Fibroblast of skin of left quadriceps (primary cell): ENCODE results near the gene SLC25A21.

Experiments
- DNase-seq, 2 experiments: peaks; one replicate each; pipeline ENCODE4 v3.0.0-alpha.2; 2013; ENCODE audit warnings: low read depth in 2 of 2

The SLC25A21 gene

DNA sequence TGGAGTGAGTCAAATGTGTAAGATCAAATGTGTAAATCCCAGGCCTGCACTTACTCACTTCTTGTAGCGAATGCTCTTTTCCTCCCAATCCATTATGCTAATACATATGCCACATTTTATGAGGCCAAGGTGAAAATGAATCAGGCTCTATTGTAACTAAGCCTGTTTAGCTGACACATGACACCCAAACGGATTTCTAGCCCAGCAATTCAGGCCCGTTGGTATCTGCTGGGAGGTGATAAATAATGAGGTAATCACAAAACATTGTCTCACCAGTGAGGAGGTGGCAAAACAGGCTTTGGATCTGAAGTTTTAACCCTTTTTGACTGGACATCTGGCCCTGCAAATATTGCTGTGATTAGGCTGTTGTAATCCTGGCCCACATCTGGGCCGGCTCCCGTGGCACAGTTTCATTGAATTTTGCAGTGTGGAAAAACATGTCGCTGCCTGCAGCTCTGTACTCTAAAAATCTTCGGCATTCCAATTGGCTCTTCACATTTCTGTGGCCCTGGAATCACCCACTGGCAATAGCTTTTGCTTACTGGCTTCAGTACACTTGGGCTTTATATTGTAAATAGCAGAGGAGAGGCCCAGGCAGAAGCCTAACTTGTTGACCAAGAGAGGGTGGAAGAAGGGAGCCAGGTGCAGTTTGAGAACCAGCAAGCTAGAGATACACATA, 404.7 kb downstream of the SLC25A21 start:
- DNase-seq = no peak

DNA sequence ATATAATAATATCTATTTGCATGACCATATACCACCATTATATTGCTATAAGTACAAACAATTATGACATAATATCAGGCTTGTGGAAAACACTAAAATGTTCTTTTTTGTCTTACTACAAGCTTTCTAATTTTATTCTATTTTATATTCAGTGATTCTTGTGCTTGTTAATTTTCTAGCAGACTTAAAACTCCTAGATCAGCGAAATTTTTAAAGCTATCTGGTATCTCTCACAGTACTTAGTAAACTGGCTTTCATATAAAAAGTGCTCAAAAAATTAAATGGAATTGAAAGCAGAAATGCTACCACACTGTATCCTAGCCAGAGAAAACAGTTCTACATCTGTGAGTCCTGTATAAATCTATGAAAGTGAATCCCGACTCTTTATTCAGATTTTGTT, 405.4 kb downstream of the SLC25A21 start:
- DNase-seq = no peak

GRCh38 chr14:36757734-36758601, 414.4 kb downstream of the SLC25A21 start:
- DNase-seq = no peak

DNA sequence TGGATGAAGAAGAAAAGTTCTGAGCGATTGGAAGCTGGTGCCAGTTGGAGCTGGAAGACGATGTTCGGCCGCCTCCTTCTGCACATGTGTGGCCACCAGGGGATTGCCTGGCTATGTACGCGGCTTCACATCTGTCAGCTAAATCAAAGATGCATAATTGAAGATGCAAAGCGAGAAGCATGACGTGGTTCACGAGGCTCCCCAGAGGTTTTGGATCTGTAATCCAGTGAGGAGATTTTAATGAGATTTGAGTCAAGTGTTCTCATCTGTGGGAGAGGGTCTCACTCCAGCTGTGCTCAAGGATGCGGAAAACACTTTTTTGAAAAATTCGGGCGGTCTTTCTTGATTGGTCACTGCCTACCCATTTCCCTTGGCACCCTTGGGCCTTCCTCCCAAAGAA, 416.2 kb downstream of the SLC25A21 start:
- DNase-seq = no peak

- DNase-seq = no peak
Observed at GRCh38 chr14:36755756-36756155, 416.6 kb downstream of the SLC25A21 start.

GRCh38 chr14:36751920-36752319, 420.5 kb downstream of the SLC25A21 start:
- DNase-seq = no peak

DNA sequence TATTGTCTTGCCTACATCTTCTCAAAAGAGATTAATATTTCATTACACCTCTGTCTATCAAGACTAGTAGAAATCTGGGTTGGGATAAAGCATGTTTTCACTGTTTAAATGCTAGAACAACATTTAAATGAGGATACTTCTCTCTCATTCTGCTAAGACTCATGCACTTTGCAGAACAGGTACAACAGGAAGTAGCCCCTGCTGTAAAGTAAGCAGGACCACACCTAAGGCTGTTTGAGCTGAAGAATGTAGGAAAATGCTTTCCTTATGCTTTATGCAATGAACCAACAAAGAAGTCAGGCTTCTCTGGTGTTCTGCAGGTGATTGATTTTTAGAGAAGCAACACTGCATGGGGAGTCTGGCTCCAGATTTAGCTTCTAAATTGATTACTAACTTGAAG, 421.3 kb downstream of the SLC25A21 start:
- DNase-seq = no peak

DNA sequence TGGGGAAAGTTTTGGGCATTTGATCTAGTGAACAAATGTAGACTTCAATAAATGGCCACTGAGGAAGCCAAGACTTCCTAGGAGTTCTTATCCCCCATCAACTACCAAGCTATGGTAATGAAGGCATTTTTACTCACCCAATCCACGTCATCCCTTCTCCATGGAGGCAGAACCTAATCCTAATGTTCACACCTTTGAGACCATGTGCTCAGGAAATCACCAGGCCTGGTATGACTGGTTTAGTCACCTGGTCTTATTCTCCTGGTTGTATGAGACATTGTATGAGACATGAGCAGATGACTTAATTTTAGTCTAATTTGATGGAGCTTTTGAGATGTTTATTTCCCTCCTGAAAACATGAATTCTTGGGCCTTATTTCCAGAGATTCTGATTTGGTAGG, 422.2 kb downstream of the SLC25A21 start:
- DNase-seq = no peak

DNA sequence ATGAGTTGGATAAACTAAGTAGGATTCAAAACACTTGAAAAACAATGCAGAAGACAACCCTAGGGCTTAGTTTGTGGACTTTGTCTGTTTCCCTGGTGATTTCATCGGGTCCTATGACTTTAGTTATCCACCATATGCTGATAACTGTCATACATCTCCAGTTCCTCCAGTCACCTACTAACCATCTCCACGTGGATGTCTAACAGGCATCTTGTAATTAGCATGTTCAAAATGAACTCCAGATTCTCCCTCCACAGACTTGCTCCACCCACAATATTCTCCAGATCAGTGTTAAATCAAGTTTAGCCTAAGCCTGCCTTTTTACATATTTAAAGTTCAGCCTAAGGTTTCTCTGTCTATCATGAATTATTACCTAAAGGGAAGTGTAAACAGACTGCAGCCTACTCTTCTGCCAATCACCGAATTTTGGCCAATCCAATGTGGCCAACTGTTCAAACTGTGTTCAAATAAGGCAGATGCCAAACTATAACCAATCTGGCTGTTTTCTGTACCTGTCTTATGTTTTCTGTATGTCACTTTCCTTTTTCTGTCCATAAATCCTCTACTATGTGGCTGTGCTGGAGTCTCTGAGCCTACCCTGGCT, 423.7 kb downstream of the SLC25A21 start:
- DNase-seq = no peak

DNA sequence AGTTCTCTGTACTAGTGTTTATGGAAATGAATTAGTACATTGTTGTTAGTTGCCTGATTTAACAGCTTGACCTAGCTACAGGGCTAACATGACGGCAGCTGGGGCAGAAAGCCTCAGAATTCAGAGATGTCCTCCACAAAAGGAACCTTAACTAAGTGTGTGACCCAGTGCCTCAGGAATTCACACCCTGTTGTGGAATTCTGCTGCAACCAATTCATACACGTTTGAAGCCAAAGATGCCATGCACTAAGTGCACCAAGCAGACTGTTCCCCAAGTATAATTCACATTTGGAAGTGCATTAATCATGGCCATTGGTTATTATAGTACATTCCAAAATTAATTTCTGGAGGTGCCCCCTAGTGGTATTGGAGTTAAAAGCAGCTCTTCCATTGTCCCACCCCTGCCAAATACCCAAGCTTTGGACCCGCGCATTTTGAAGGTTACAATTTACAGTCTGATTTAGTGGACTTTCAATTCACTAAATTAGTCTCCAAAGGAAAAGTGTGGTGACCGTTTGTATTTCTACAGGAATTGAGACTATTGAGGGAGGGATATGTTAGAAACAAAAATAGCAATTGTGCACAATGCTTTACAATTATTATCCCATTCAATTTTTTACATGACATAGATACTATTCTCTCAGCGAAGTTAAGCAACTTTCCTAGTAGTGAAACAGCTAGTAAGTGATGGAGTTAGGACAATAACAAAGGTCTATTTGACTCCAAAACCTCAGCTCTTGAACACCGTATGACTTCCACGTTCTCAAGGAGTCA, 424.8 kb downstream of the SLC25A21 start:
- DNase-seq = no peak

- DNase-seq = no peak
Observed at GRCh38 chr14:36746872-36747271, 425.5 kb downstream of the SLC25A21 start.

GRCh38 chr14:36741858-36742257, 430.5 kb downstream of the SLC25A21 start:
- DNase-seq = no peak

GRCh38 chr14:36738269-36738668, 434.1 kb downstream of the SLC25A21 start:
- DNase-seq = no peak

DNA sequence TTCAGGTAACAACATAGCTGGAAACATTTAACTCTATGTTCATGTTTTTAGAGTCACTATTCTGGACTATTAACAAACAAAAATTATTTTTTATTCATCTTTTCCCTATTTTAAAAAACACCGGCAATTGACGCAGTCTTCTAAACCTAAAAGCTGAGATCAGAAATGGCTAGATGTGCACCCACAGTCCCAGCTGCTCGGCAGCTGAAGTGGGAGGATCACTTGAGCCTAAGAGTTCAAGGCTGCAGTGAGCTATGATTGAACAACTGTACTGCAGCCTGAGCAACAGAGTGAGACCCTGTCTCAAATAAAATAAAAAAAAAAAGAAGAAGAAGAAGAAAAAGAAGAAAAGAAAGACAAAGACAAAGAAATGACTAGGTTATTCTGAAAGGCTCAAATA, 446.3 kb downstream of the SLC25A21 start:
- DNase-seq = no peak

- no peak for DNase-seq
Observed at GRCh38 chr14:36724162-36724561, 448.2 kb downstream of the SLC25A21 start.

DNA sequence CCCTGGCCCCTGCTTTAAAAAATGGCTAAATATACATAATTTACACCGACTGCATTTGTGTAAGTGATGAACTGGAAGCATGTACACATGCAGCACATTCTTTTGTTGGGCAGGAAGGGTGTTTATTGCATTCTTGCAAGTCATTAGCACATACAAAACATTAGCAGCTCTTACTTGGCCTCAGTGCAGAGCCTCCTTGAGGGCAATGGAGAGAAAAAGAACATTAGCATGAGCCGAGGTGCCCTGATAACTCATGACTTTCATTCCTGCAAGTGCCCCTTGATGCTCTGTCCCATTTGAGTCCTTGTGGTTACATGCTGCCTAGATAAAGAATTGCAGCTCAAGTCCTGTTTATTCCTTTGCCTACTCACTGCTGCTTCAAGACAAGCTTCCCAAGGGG, 448.9 kb downstream of the SLC25A21 start:
- no peak for DNase-seq

DNA sequence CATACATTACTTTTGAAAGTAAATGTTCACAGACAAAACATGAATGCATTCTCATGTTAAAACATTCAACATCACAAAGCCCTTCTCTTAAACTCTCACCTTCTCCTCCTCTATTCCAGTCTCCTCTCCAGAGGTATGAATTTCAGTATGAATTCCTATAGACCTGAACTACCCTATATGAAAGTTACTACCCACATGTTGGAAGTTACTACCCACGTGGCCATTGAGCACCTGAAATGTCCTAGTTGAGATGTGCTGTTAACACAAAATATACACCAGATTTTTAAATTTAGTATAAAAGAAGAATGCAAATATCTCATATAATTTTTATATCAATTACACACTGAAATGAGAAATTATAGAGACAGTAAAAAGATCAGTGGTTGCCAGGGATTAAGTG, 450.5 kb downstream of the SLC25A21 start:
- DNase-seq = no peak

DNA sequence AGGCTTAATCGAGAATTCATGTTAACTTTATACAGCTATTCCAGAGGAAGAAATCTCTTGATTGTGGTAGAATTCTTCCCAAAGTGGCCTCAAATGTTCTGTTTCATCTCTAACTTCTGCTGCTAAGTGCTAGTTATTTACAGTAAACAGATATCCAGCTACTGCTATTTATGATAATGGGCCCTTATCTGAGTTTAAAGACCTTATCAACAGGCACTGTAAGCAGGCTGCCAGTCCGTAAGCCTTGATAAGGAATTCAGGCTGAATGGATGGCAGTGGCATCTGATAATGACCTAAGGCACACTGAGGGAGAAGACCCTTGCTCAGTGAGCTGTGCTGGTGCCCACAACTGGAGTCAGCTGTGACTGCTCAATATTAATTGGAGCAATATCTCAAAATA, 451.7 kb downstream of the SLC25A21 start:
- DNase-seq = no peak

GRCh38 chr14:36719823-36720222, 452.6 kb downstream of the SLC25A21 start:
- no peak for DNase-seq

- DNase-seq = no peak
Observed at GRCh38 chr14:36718216-36718615, 454.2 kb downstream of the SLC25A21 start.

GRCh38 chr14:36717363-36717762, 455.0 kb downstream of the SLC25A21 start:
- no peak for DNase-seq

DNA sequence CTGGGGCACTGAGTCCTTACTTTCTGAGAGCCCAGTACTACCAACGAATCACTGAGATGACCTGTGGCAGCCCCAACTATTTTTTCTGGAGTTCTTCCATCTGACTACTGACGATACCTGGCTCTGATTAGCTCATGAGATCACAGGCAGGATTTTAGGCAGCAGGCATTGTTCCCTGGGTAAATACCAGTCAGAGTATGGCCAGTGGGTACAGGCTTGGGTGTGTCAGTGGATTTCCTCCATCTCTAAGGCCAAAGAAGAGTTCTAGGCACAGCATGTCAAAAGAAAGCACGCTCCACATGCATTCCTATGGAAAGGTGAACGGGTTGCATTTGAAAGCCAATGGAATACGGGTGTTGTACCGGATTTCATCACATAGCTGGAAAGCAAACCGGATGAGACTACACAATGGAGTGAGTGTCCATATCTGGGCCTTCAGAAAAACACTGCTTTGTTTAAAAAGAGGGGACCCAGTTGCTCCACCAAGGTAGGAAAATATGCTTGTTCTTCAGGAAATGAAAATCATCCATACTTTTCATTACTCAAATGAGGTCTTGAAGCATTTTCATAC, 455.7 kb downstream of the SLC25A21 start:
- no peak for DNase-seq
